HepG2 (cell line): Measurements from ENCODE around the gene ZNF629. TPM values are rescaled to one million over a fixed set of nuclear protein-coding genes. Genes with fewer than 3 reads are reported as not detected.

Experiments
- ADNP ChIP-seq: sonication (generic); formaldehyde crosslinking; IDR thresholded peaks from 2 replicates; pipeline ENCODE4 v1.4.0; 2020; ENCODE audit warnings: missing genetic modification reagents
- ARHGAP35 ChIP-seq: sonication (generic); formaldehyde crosslinking; IDR thresholded peaks from 2 replicates; pipeline ENCODE4 v1.9.0; 2022; ENCODE audit warnings: mild to moderate bottlenecking, inconsistent platforms, moderate library complexity, missing genetic modification reagents, borderline replicate concordance
- ATF7-NPFF ChIP-seq: sonication (generic); formaldehyde crosslinking; IDR thresholded peaks from 2 replicates; pipeline ENCODE4 v1.8.1; 2023; ENCODE audit warnings: mild to moderate bottlenecking, low read depth, missing genetic modification reagents, moderate library complexity
- CEBPG ChIP-seq: IDR thresholded peaks from 2 replicates; pipeline ENCODE4 v1.6.1; 2016
- DNMT3B ChIP-seq: conservative IDR thresholded peaks from 2 replicates; pipeline ENCODE4 v1.6.1; 2016; ENCODE audit warnings: missing biosample characterization, control low read depth
- FOXA1 ChIP-seq, 2 experiments: fragments of 450-650 bp in 1 of 2; sonication (generic) in 1 of 2; formaldehyde crosslinking in 1 of 2; IDR thresholded peaks; 2 replicates each; pipeline versions ENCODE4 v1.4.0 to v1.6.1; 2016 to 2020; ENCODE audit warnings: missing genetic modification reagents in 1 of 2
- GATAD2A ChIP-seq: IDR thresholded peaks from 2 replicates; pipeline ENCODE4 v1.6.1; 2016
- JUND ChIP-seq: sonication (generic); formaldehyde crosslinking; IDR thresholded peaks from 2 replicates; pipeline ENCODE4 v1.8.0; 2022; ENCODE audit warnings: mild to moderate bottlenecking, missing genetic modification reagents
- RELA ChIP-seq: sonication (generic); formaldehyde crosslinking; IDR thresholded peaks from 2 replicates; pipeline ENCODE4 v1.4.0; 2020; ENCODE audit warnings: missing genetic modification reagents
- SOX6 ChIP-seq, 2 experiments: fragments of 450-650 bp in 1 of 2; sonication (generic) in 1 of 2; formaldehyde crosslinking in 1 of 2; IDR thresholded peaks; 2 replicates each; pipeline versions ENCODE4 v1.4.0 to v1.6.1; 2017 to 2020; ENCODE audit warnings: antibody characterized with exemption in 1 of 2, mild to moderate bottlenecking in 1 of 2, missing genetic modification reagents in 1 of 2
- SRSF1 ChIP-seq: fragments of 200-400 bp; formaldehyde crosslinking; optimal IDR thresholded peaks from 2 replicates; pipeline ENCODE3; 2017; ENCODE audit warnings: mild to moderate bottlenecking, low read depth, low read length, moderate library complexity
- TEAD2 ChIP-seq: sonication (generic); formaldehyde crosslinking; IDR thresholded peaks from 2 replicates; pipeline ENCODE4 v1.9.0; 2021; ENCODE audit warnings: missing genetic modification reagents
- WIZ ChIP-seq: sonication (generic); formaldehyde crosslinking; IDR thresholded peaks from 2 replicates; pipeline ENCODE4 v1.5.1; 2020; ENCODE audit warnings: mild to moderate bottlenecking, missing genetic modification reagents
- ZNF180 ChIP-seq: sonication (generic); formaldehyde crosslinking; IDR thresholded peaks from 2 replicates; pipeline ENCODE4 v1.4.0; 2020; ENCODE audit warnings: low read depth, missing genetic modification reagents, borderline replicate concordance
- ZNF20 ChIP-seq: sonication (generic); formaldehyde crosslinking; IDR thresholded peaks from 2 replicates; pipeline ENCODE4 v1.4.0; 2020; ENCODE audit warnings: mild to moderate bottlenecking, moderate library complexity, missing genetic modification reagents
- ZNF251 ChIP-seq: sonication (generic); formaldehyde crosslinking; IDR thresholded peaks from 2 replicates; pipeline ENCODE4 v1.9.0; 2021; ENCODE audit warnings: mild to moderate bottlenecking, missing genetic modification reagents
- ZNF570 ChIP-seq: sonication (generic); formaldehyde crosslinking; IDR thresholded peaks from 2 replicates; pipeline ENCODE4 v1.4.0; 2020; ENCODE audit warnings: mild to moderate bottlenecking, missing genetic modification reagents, borderline replicate concordance
- ZNF644 ChIP-seq: IDR thresholded peaks from 2 replicates; pipeline ENCODE4 v1.6.1; 2016; ENCODE audit warnings: low read depth
- ZNF761 ChIP-seq: sonication (generic); formaldehyde crosslinking; conservative IDR thresholded peaks from 2 replicates; pipeline ENCODE4 v1.4.0; 2020; ENCODE audit warnings: mild to moderate bottlenecking, missing genetic modification reagents
- polyA plus RNA-seq, 8 experiments: library from polyadenylated mRNA; depleted of rRNA in 3 of 8; stranded (reverse) in 7 of 8; unstranded in 1 of 8; fragments of >200 nt; fragmentation: Illumina TruSeq in 4 of 8; extraction: Trizol in 4 of 8; gene quantifications; 2 replicates each; pipeline versions ENCODE4 v1.2.1 to v1.2.3, GENCODE V29; 2011 to 2016; ENCODE audit warnings: low read depth in 4 of 8, missing spikeins in 1 of 8, mixed read lengths in 1 of 8; ENCODE audit not compliant: insufficient read depth in 1 of 8
- total RNA-seq, 5 experiments: library from RNA; depleted of rRNA; stranded (reverse); fragments of >200 nt; fragmentation: Illumina TruSeq; extraction: Trizol; gene quantifications; 2 replicates each; pipeline ENCODE4 v1.2.3, GENCODE V29; 2016; ENCODE audit warnings: low read depth in 1 of 5
- TF ChIP-seq, protein P1 (sequence below): IDR thresholded peaks from 2 replicates; pipeline ENCODE4 v1.6.1; 2016
- TF ChIP-seq, protein P2 (sequence below): sonication (generic); formaldehyde crosslinking; IDR thresholded peaks from 2 replicates; pipeline ENCODE4 v1.4.0; 2020; ENCODE audit warnings: missing genetic modification reagents, borderline replicate concordance
- TF ChIP-seq, protein P3 (sequence below): sonication (generic); formaldehyde crosslinking; IDR thresholded peaks from 2 replicates; pipeline ENCODE4 v1.5.0; 2020; ENCODE audit warnings: missing genetic modification reagents
- TF ChIP-seq, protein P4 (sequence below): IDR thresholded peaks from 2 replicates; pipeline ENCODE4 v1.6.1; 2016; ENCODE audit warnings: missing compliant biosample characterization, missing genetic modification reagents, borderline replicate concordance

The ZNF629 gene
- total and polyA plus RNA-seq, 2 of the 13 experiments (the other 11 are each of a cell fraction or from before 2014, with no cell fraction given): 6.1 to 16.5 TPM

DNA sequence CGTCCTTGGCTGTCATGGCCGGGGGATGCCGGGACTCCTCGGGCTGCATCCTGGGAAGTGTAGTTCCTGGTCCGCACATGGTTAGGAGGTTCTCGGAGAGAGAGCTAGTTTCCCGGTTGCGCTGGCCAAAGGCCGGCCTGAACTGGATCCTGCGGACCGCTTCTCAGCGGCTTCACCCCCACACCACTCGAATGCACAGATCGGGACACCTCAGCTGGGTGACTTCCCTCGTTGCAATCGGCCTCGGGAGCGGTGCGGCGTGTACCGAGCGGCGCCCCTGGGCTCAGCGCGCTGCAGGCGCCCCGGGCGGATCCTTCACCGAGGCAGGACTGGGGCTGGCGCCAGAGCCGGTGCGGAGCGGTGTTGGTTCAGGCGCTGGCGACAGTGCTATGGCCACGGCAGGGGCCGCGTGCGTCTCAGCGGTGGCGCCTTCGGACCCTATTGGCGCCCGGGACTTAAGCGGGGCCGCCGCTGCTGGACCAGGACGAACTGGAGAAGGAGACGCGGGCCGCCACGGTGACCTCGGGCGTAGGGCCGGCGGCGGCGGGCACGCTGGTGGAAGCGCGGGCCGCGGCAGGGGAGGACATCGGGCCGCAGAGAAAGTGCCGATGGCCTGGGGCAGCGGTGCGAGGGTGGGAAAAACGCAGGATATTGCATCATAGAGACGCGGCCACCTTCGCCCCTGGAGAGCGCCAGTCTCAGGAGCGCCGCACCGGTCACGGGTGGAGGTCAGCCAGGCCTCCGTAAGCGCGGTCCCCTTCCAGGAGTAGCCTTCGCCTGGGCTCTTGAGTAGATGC lies 11.4 kb downstream of the ZNF629 start (continued):
- TF ChIP-seq ATF7-NPFF (CRISPR knock-in tag) (peak; percentile 94), TEAD2 (CRISPR knock-in tag) (no peak), SRSF1 (peak; percentile 88), WIZ (peak; percentile 93), ZNF20 (CRISPR knock-in tag) (no peak), ZNF761 (peak; percentile 93), ARHGAP35 (CRISPR knock-in tag) (peak; percentile 92), DNMT3B (CRISPR knock-in tag) (no peak), JUND (CRISPR knock-in tag) (0 out of 2 replicates have a peak, but pooled peaks have one; percentile 26), FOXA1 (IDR thresholded peaks at IDR 0.05) (no peak), FOXA1 (CRISPR knock-in tag; IDR thresholded peaks at IDR 0.05) (peak; percentile 29; the same call in 1 of the 2 replicates), SOX6 (IDR thresholded peaks at IDR 0.05) (no peak), SOX6 (CRISPR knock-in tag; IDR thresholded peaks at IDR 0.05) (peak; percentile 46), CEBPG (peak; percentile 96), ZNF251 (CRISPR knock-in tag) (0 out of 2 replicates have a peak, but pooled peaks have one; percentile 34), ADNP (CRISPR knock-in tag) (no peak), GATAD2A (CRISPR knock-in tag) (peak; percentile 43; the same call in 1 of the 2 replicates), ZNF644 (CRISPR knock-in tag) (no peak), ZNF180 (CRISPR knock-in tag) (peak; percentile 86; the same call in 1 of the 2 replicates), RELA (CRISPR knock-in tag) (no peak; the same call in none of the 2 replicates), ZNF570 (CRISPR knock-in tag) (no peak; the same call in 1 of the 2 replicates)
- TF ChIP-seq, protein P1, sequence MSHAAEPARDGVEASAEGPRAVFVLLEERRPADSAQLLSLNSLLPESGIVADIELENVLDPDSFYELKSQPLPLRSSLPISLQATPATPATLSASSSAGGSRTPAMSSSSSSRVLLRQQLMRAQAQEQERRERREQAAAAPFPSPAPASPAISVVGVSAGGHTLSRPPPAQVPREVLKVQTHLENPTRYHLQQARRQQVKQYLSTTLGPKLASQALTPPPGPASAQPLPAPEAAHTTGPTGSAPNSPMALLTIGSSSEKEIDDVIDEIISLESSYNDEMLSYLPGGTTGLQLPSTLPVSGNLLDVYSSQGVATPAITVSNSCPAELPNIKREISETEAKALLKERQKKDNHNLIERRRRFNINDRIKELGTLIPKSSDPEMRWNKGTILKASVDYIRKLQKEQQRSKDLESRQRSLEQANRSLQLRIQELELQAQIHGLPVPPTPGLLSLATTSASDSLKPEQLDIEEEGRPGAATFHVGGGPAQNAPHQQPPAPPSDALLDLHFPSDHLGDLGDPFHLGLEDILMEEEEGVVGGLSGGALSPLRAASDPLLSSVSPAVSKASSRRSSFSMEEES: peak; percentile 79
- TF ChIP-seq, protein P2, sequence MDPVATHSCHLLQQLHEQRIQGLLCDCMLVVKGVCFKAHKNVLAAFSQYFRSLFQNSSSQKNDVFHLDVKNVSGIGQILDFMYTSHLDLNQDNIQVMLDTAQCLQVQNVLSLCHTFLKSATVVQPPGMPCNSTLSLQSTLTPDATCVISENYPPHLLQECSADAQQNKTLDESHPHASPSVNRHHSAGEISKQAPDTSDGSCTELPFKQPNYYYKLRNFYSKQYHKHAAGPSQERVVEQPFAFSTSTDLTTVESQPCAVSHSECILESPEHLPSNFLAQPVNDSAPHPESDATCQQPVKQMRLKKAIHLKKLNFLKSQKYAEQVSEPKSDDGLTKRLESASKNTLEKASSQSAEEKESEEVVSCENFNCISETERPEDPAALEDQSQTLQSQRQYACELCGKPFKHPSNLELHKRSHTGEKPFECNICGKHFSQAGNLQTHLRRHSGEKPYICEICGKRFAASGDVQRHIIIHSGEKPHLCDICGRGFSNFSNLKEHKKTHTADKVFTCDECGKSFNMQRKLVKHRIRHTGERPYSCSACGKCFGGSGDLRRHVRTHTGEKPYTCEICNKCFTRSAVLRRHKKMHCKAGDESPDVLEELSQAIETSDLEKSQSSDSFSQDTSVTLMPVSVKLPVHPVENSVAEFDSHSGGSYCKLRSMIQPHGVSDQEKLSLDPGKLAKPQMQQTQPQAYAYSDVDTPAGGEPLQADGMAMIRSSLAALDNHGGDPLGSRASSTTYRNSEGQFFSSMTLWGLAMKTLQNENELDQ (CRISPR knock-in tag): 0 out of 2 replicates have a peak, but pooled peaks have one; percentile 9
- TF ChIP-seq, protein P3, sequence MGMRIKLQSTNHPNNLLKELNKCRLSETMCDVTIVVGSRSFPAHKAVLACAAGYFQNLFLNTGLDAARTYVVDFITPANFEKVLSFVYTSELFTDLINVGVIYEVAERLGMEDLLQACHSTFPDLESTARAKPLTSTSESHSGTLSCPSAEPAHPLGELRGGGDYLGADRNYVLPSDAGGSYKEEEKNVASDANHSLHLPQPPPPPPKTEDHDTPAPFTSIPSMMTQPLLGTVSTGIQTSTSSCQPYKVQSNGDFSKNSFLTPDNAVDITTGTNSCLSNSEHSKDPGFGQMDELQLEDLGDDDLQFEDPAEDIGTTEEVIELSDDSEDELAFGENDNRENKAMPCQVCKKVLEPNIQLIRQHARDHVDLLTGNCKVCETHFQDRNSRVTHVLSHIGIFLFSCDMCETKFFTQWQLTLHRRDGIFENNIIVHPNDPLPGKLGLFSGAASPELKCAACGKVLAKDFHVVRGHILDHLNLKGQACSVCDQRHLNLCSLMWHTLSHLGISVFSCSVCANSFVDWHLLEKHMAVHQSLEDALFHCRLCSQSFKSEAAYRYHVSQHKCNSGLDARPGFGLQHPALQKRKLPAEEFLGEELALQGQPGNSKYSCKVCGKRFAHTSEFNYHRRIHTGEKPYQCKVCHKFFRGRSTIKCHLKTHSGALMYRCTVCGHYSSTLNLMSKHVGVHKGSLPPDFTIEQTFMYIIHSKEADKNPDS (CRISPR knock-in tag): peak; percentile 93
- TF ChIP-seq, protein P4, sequence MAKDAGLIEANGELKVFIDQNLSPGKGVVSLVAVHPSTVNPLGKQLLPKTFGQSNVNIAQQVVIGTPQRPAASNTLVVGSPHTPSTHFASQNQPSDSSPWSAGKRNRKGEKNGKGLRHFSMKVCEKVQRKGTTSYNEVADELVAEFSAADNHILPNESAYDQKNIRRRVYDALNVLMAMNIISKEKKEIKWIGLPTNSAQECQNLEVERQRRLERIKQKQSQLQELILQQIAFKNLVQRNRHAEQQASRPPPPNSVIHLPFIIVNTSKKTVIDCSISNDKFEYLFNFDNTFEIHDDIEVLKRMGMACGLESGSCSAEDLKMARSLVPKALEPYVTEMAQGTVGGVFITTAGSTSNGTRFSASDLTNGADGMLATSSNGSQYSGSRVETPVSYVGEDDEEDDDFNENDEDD (CRISPR knock-in tag): peak; percentile 73
